ENCODE measurements around the gene VCL.
A peak's percentile ranks its signal among the peaks of the same experiment; 100 is the strongest.
"Not testable (repeated sequence)": the region's sequence is repeated elsewhere in the genome, so short reads cannot be mapped to it uniquely, and the experiment has no call there.

The VCL gene

GRCh38 chr10:74109452-74109851 is 111.5 kb downstream of the VCL start:
- DNase-seq (ENCODE audit: low read depth), result no peak

- no peak for DNase-seq (ENCODE audit: low read depth)
Observed at GRCh38 chr10:74110120-74110519, 112.2 kb downstream of the VCL start.

GRCh38 chr10:74111799-74112198 is 113.9 kb downstream of the VCL start:
- no peak for DNase-seq (ENCODE audit: low read depth)

- no peak for DNase-seq (ENCODE audit: low read depth)
Observed at GRCh38 chr10:74113546-74113945, 115.6 kb downstream of the VCL start.

- no peak for DNase-seq (ENCODE audit: low read depth)
Observed at GRCh38 chr10:74114041-74114448, 116.1 kb downstream of the VCL start.

- no peak for DNase-seq (ENCODE audit: low read depth)
Observed at GRCh38 chr10:74117738-74118137, 119.8 kb downstream of the VCL start.

GRCh38 chr10:74118804-74119203 is 120.9 kb downstream of the VCL start:
- no peak for DNase-seq (ENCODE audit: low read depth)

- no peak for DNase-seq (ENCODE audit: low read depth)
Observed at GRCh38 chr10:74120911-74121310, 123.0 kb downstream of the VCL start.

- no peak for DNase-seq (ENCODE audit: low read depth)
Observed at GRCh38 chr10:74121368-74121767, 123.5 kb downstream of the VCL start.

- no peak for DNase-seq (ENCODE audit: low read depth)
Observed at GRCh38 chr10:74122060-74122459, 124.1 kb downstream of the VCL start.

- no peak for DNase-seq (ENCODE audit: low read depth)
Observed at GRCh38 chr10:74123081-74123480, 125.2 kb downstream of the VCL start.

GRCh38 chr10:74133923-74134820 is 136.3 kb downstream of the VCL start:
- DNase-seq (ENCODE audit: low read depth), result no peak

GRCh38 chr10:74135452-74135851 is 137.5 kb downstream of the VCL start:
- DNase-seq (ENCODE audit: low read depth), result no peak

- DNase-seq (ENCODE audit: low read depth), result no peak
Observed at GRCh38 chr10:74137992-74138391, 140.1 kb downstream of the VCL start.

- not testable (repeated sequence) for DNase-seq (ENCODE audit: low read depth)
Observed at GRCh38 chr10:74138596-74138995, 140.7 kb downstream of the VCL start.

- no peak for DNase-seq (ENCODE audit: low read depth)
Observed at GRCh38 chr10:74139981-74140380, 142.1 kb downstream of the VCL start.

- DNase-seq (ENCODE audit: low read depth), result no peak
Observed at GRCh38 chr10:74140553-74140952, 142.6 kb downstream of the VCL start.

GRCh38 chr10:74145133-74145532 is 147.2 kb downstream of the VCL start:
- no peak for DNase-seq (ENCODE audit: low read depth)

GRCh38 chr10:74146980-74147379 is 149.1 kb downstream of the VCL start:
- DNase-seq (ENCODE audit: low read depth), result not testable (repeated sequence)

- DNase-seq (ENCODE audit: low read depth), result peak; percentile 73
Observed at GRCh38 chr10:74150204-74150989, 152.5 kb downstream of the VCL start, which contains the start of gene AP3M1. AP3M1 (minus strand) TSS chr10:74150828; CDS start chr10:74138379, 12,449 bp downstream.

GRCh38 chr10:74150990-74151878 is 153.3 kb downstream of the VCL start, which contains the start of gene ADK:
ADK (plus strand) TSS chr10:74151221; CDS start chr10:74151279, 58 bp downstream.
- peak; percentile 99 for DNase-seq (ENCODE audit: low read depth)

All from activated T-helper 9 cell treated with anti-CD3 and anti-CD28 coated beads, Interleukin-2, amount 50 U/mL, for 16 hours (primary cell).